ENCODE results near the gene ZNF285. TPM values are rescaled to one million over a fixed set of nuclear protein-coding genes. Genes with fewer than 3 reads are reported as not detected.

Gene ZNF285
- total RNA-seq, 2 donors from 2014 or later, result 0.27 to 0.28 TPM

DNA sequence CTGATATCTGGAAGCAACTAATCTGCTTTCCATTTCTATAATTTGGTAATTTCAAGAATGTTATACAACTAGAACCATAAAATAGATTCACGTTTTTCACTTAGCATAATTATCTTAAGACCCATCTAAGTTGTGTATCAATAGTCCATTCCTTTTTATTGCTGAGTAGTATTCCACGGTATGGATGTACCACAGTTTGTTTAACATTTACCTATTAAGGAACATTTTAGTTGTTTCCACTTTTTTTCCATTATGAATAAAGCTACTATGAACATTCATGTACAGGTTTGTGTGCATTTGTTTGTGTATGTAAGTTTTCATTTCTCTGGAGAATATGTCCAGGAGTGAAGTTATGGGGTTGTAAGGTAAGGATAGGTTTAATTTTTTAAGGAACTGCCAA lies 26.6 kb downstream of the ZNF285 start:
- no peak for DNase-seq (ENCODE audit: low spot score)
- no peaks in the 10 kb centered on the region for H3K36me3 ChIP-seq
- no peaks in the 10 kb centered on the region for H3K27me3 ChIP-seq (replicated peaks; ENCODE audit: insufficient read depth)
- peaks cover 4% of the 10 kb centered on the region for H3K9me3 ChIP-seq
- ATAC-seq (ENCODE audit: insufficient number of reproducible peaks, low FRiP score, low read depth), result no peak
- no peaks in the 10 kb centered on the region for H3K4me1 ChIP-seq (ENCODE audit: control insufficient read depth in 1 of 2, low read depth in 2 of 2)
- TF ChIP-seq, protein P1, sequence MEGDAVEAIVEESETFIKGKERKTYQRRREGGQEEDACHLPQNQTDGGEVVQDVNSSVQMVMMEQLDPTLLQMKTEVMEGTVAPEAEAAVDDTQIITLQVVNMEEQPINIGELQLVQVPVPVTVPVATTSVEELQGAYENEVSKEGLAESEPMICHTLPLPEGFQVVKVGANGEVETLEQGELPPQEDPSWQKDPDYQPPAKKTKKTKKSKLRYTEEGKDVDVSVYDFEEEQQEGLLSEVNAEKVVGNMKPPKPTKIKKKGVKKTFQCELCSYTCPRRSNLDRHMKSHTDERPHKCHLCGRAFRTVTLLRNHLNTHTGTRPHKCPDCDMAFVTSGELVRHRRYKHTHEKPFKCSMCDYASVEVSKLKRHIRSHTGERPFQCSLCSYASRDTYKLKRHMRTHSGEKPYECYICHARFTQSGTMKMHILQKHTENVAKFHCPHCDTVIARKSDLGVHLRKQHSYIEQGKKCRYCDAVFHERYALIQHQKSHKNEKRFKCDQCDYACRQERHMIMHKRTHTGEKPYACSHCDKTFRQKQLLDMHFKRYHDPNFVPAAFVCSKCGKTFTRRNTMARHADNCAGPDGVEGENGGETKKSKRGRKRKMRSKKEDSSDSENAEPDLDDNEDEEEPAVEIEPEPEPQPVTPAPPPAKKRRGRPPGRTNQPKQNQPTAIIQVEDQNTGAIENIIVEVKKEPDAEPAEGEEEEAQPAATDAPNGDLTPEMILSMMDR (IDR thresholded peaks at IDR 0.05), result no peak
- no peak overlapping the region for H3K27ac ChIP-seq
- no peak overlapping the region for H3K4me3 ChIP-seq

DNA sequence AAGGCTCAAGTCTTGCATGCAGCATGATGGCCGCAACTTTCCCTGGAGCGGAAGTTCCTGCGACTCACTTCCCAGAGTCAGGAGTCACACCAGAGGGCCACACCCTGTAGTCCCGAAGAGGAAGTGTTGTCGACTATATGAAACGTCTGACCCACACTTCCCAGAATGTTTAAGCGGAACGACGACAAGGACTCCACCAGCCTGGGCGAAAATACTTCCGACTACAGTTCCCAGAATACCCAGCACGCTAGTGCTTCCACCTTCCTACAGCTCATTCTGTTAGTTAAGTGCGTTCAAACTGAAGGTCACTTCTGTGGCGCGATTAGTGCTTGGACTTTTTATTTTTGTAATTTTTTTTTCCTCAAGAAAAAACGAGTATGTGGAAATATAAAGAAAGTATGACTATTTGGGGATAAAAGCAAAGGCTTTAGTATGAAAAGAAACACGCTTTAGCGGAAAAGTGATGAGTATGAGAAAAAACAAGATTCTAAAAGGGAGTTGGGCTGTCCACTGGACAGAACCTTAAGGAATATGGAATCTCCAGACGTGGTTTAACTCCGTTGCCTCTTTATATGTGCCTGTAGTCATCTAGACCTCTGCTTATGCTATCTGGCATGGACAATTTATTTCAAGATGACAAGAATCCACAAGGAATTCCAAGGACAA lies 29.5 kb downstream of the ZNF285 start:
- Histone ChIP-seq H3K9me3 (peaks cover 4% of the 10 kb centered on the region), H3K36me3 (no peaks in the 10 kb centered on the region), H3K27ac (no peak overlapping the region), H3K4me1 (ENCODE audit: control insufficient read depth in 1 of 2, low read depth in 2 of 2) (no peaks in the 10 kb centered on the region), H3K27me3 (replicated peaks; ENCODE audit: insufficient read depth) (no peaks in the 10 kb centered on the region), H3K4me3 (no peak overlapping the region)
- TF ChIP-seq, protein P1 (IDR thresholded peaks at IDR 0.05), result no peak
- ATAC-seq (ENCODE audit: insufficient number of reproducible peaks, low FRiP score, low read depth), result no peak
- no peak for DNase-seq (ENCODE audit: low spot score)

DNA sequence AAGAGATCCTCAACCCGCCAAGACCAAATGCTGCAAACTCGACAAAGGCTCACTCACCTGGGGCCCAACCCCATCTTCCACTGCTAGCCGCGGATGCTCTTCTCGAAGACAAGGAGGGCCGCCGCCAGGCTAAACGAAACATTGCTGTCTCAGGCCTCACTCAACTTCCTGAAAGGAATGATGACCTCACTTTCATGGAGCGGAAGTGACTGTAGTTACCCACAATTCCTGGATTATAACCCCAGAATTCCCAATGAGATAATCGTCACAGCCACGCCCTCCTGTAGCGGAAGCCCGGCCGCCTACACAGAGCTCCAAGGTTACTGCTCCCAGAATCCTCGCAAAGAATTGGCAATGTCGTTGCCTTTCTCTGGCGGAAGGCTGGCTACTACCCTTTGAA lies 34.4 kb downstream of the ZNF285 start:
- TF ChIP-seq, protein P1 (IDR thresholded peaks at IDR 0.05), result no peak
- no peak overlapping the region for H3K27ac ChIP-seq
- no peaks in the 10 kb centered on the region for H3K27me3 ChIP-seq (replicated peaks; ENCODE audit: insufficient read depth)
- H3K4me3 ChIP-seq, result no peak overlapping the region
- H3K4me1 ChIP-seq (ENCODE audit: control insufficient read depth in 1 of 2, low read depth in 2 of 2), result no peaks in the 10 kb centered on the region
- no peaks in the 10 kb centered on the region for H3K36me3 ChIP-seq
- no peaks in the 10 kb centered on the region for H3K9me3 ChIP-seq
- no peak for DNase-seq (ENCODE audit: low spot score)
- ATAC-seq (ENCODE audit: insufficient number of reproducible peaks, low FRiP score, low read depth), result no peak

DNA sequence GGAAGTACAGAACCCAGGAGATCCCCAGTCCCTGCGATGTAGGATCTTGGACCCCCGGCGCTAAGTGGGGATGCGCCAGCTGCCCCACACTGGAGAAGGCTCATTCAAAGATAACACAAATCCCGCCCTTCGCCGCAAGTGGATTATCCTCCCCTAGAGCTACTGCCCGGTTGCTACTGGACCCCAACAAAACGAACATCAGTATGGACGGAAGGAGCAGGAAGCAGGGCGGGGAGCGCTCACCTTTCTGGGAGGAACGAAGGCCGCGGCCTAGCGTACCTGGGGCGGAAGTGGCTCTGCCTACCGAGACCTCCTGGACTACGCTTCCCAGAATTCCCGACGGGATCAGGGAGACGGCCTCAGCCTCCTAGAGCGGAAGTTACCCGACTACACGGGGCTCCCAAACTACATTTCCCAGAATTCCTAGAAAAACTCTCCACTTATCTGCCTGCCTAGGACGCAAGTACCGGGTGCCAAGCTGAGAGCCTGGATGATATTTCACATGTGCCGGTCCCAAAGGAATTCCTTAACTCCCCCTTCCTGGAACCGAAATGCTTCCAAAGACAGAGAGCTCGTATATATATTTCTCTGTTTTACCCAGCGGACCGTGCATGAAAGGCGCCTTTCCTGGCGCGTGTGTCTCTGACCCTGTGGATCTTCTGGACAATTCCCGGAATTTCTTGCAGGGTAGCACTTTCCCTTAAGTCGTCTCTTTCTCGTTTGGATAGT lies 44.9 kb downstream of the ZNF285 start, which contains the start of gene ZNF112:
Gene ZNF112 (minus strand): TSS at position 298 of the 729 bp plus-strand sequence. CDS start 16,141 bp downstream, outside the sequence.
- Histone ChIP-seq H3K4me1 (ENCODE audit: control insufficient read depth in 1 of 2, low read depth in 2 of 2) (peaks cover 6 to 14% of the 10 kb centered on the region in 2 donors), H3K9me3 (peaks cover 8% of the 10 kb centered on the region), H3K36me3 (no peaks in the 10 kb centered on the region), H3K27ac (peak within 1 kb of the TSS in 1 of 2 donors; percentile 44), H3K27me3 (replicated peaks; ENCODE audit: insufficient read depth) (no peaks in the 10 kb centered on the region), H3K4me3 (peak within 1 kb of the TSS; percentile 85)
- ATAC-seq (ENCODE audit: insufficient number of reproducible peaks, low FRiP score, low read depth), result peak; percentile 84
- TF ChIP-seq, protein P1 (IDR thresholded peaks at IDR 0.05), result no peak
- DNase-seq (ENCODE audit: low spot score), result peak; percentile 56

DNA sequence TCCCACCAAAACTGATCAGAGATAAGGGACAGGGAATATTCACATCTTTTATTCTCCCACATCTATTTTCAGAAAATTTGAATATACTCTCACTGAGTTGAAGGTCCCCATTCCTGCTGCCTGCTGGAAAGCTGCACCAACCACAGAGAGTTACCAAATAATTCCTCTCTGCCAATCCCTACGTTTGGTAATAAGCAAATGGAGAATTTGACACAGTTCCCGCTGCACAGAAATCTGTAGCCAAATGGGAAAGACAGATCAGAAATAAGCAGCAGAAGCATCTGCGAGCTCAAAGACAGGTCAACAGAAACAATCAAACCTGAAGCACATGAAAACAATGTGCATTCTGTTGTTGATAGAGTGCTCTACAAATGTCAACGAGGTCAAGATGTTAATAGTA lies 54.9 kb downstream of the ZNF285 start:
- Histone ChIP-seq H3K9me3 (peaks cover 84% of the 10 kb centered on the region), H3K27ac (no peak overlapping the region), H3K4me3 (no peak overlapping the region), H3K4me1 (ENCODE audit: control insufficient read depth in 1 of 2, low read depth in 2 of 2) (no peaks in the 10 kb centered on the region), H3K27me3 (replicated peaks; ENCODE audit: insufficient read depth) (no peaks in the 10 kb centered on the region), H3K36me3 (peaks cover 25% of the 10 kb centered on the region)
- DNase-seq (ENCODE audit: low spot score) (no peak), ATAC-seq (ENCODE audit: insufficient number of reproducible peaks, low FRiP score, low read depth) (no peak)
- TF ChIP-seq, protein P1 (IDR thresholded peaks at IDR 0.05), result no peak
